ENCODE data around the gene PTPN11. TPM values are rescaled to one million over a fixed set of nuclear protein-coding genes. Genes with fewer than 3 reads are reported as not detected.

Gene PTPN11
- polyA plus RNA-seq, 1 experiment, result 137 TPM

DNA sequence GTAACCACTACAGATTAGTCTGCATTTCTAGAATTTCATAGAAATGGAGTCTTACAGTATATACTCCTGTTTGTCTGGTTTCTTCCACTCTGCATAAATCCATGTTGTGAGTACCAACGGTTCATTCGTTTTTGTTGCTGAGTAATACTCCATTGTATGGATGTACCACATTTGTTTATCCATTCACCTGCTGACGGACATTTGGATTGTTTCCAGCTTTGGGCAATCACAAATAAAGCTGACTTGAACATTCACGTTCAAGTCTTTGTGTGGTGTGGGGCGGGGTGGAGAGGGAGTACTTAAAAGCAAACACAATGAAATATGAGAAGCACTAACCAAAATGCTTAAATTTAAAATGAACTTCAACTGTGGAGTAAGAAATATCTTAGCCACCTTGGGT is 43.6 kb upstream of the PTPN11 start:
- Histone ChIP-seq H3K27ac (ENCODE audit: low read depth, low read length) (no peak overlapping the region), H3K9me3 (ENCODE audit: control insufficient read depth, insufficient read depth, low read length) (no peaks in the 10 kb centered on the region), H3K27me3 (ENCODE audit: control insufficient read depth, insufficient read depth, low read length) (no peaks in the 10 kb centered on the region), H3K4me3 (ENCODE audit: low read depth, low read length) (no peak overlapping the region)
- DNase-seq (ENCODE audit: low read depth, low spot score), result no peak
- POLR2A ChIA-PET, result no interaction called here
- TF ChIP-seq, protein P1, sequence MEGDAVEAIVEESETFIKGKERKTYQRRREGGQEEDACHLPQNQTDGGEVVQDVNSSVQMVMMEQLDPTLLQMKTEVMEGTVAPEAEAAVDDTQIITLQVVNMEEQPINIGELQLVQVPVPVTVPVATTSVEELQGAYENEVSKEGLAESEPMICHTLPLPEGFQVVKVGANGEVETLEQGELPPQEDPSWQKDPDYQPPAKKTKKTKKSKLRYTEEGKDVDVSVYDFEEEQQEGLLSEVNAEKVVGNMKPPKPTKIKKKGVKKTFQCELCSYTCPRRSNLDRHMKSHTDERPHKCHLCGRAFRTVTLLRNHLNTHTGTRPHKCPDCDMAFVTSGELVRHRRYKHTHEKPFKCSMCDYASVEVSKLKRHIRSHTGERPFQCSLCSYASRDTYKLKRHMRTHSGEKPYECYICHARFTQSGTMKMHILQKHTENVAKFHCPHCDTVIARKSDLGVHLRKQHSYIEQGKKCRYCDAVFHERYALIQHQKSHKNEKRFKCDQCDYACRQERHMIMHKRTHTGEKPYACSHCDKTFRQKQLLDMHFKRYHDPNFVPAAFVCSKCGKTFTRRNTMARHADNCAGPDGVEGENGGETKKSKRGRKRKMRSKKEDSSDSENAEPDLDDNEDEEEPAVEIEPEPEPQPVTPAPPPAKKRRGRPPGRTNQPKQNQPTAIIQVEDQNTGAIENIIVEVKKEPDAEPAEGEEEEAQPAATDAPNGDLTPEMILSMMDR (IDR thresholded peaks at IDR 0.05; ENCODE audit: low read depth, low read length), result no peak
- CTCF ChIA-PET, result interaction anchor here (0.6 kb wide), 1 partner anchor 430 kb away, joined by 5 read pairs; no protein-coding TSS in a partner anchor

DNA sequence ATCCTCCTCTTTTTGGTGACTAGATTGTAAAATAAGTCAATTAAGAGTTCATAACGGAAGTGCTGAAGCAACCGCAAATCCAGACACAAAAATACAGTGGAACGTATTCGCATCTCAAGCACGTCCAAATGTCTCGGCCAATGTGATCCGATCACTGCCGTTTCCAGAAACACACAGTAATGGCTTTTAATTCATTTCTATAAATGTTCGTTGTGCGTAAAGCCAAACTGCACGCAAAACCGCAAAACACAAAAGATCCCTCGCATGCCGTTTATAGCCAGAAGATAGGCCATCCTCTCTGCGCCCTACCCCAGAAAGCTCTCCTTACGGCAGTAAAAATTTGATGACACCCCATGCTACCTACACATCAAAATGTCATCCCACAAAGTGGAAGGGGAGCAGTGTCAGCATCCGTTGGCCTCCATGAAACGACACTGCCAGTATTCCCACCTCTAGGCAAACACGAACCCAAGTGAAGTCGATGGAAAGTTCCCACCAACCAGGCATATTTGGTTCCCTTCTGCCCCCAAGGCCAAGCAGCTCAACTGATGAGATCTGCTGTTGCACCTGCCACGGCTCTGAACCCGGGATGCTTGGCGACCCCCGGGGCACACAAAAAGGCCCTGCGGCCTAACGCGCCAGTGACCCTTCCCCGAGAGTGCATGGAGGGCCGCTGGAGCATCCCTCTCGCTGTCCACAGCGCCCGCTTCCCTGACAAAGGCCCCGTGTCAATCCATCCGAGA is 37.9 kb upstream of the PTPN11 start:
- TF ChIP-seq, protein P1 (IDR thresholded peaks at IDR 0.05; ENCODE audit: low read depth, low read length), result no peak
- Histone ChIP-seq H3K27ac (ENCODE audit: low read depth, low read length) (no peak overlapping the region), H3K27me3 (ENCODE audit: control insufficient read depth, insufficient read depth, low read length) (no peaks in the 10 kb centered on the region), H3K4me3 (ENCODE audit: low read depth, low read length) (peak overlapping the region; percentile 74), H3K9me3 (ENCODE audit: control insufficient read depth, insufficient read depth, low read length) (no peaks in the 10 kb centered on the region)
- no peak for DNase-seq (ENCODE audit: low read depth, low spot score)
- ChIA-PET CTCF (interaction anchor here (0.7 kb wide), 1 partner anchor 145 kb away, joined by 4 read pairs; no protein-coding TSS in a partner anchor), POLR2A (no interaction called here)

DNA sequence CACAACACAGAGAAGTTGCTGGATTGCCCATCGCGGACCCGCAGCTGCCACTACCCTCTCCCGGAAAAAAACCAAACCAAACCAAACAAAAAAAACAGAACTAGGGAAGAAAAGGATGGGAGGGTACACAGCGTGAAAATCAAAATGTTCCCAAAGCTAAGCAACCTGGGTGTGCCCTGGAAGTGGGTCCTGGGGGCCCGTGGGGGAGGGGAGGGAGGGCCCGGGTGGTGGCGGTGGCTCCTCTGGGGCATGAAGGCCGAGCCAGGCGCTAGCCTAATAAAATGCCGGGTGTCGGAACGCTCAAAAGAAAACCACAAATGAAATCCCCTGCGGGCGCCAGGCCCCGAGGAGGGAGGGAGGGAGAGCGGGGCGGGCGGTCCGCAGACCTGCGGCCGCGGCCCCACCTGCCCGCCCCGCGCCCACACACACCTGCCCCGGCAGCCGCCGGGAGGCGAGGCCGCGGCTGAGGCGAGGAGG is 37.3 kb upstream of the PTPN11 start:
- no peak for DNase-seq (ENCODE audit: low read depth, low spot score)
- H3K27me3 ChIP-seq (ENCODE audit: control insufficient read depth, insufficient read depth, low read length), result no peaks in the 10 kb centered on the region
- POLR2A ChIA-PET, result no interaction called here
- H3K27ac ChIP-seq (ENCODE audit: low read depth, low read length), result no peak overlapping the region
- TF ChIP-seq, protein P1 (IDR thresholded peaks at IDR 0.05; ENCODE audit: low read depth, low read length), result no peak
- H3K9me3 ChIP-seq (ENCODE audit: control insufficient read depth, insufficient read depth, low read length), result no peaks in the 10 kb centered on the region
- peak overlapping the region; percentile 74 for H3K4me3 ChIP-seq (ENCODE audit: low read depth, low read length)
- CTCF ChIA-PET, result interaction anchor here (0.7 kb wide), 1 partner anchor 145 kb away, joined by 4 read pairs; no protein-coding TSS in a partner anchor

DNA sequence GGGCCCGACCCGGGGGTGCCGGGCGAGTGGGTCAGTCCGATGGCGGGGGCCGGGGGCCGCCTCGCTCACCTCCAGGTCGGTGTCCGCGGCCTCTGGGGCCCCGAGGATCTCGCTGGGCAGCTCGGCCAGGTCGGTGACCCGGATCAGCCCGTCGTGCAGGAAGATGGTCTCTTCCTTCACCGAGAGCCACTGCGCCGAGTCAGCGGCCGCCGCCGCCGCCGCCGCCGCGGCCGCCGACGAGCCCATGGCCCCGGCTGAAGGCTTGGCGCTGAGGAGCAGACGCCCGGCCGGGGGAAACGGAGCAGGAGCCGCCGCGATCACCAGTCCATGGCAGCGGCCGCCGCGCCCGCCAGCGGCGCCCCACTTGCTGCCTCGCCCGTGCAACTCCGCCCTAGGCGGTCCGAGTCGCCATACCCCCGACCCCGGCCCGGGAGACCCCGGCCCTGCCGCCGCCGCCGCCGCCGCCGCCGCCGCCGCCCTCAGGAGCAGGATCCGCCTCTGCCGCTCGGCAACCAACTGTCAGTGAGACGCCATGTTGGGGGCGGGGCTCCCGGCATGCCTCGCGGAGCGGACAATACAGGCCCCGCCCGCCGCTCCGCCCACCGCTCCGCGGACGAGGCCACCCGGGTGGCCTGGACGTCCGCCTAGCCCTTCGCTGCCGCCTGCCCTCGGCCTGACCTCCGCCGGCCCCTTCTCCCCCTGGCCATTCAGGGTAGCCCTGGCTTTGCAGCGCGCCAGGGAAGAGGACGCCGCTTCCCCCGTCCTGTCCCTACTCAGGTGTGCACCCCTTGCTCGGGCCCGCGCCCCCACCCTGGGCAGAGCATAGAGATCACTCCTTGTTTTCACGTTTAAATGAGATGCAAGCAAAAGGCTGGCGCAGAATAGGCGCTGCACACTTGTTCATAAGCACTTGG is 36.6 kb upstream of the PTPN11 start, which contains the start of gene HECTD4:
TSS of gene HECTD4 (minus strand) at position 549 of the 914 bp plus-strand sequence. CDS start at position 246, 303 bp downstream.
- Histone ChIP-seq H3K9me3 (ENCODE audit: control insufficient read depth, insufficient read depth, low read length) (no peaks in the 10 kb centered on the region), H3K4me3 (ENCODE audit: low read depth, low read length) (peak within 1 kb of the TSS; percentile 74), H3K27me3 (ENCODE audit: control insufficient read depth, insufficient read depth, low read length) (no peaks in the 10 kb centered on the region), H3K27ac (ENCODE audit: low read depth, low read length) (peak within 1 kb of the TSS; percentile 57)
- DNase-seq (ENCODE audit: low read depth, low spot score), result peak; percentile 33
- POLR2A ChIA-PET, result no interaction called here
- TF ChIP-seq, protein P1 (IDR thresholded peaks at IDR 0.05; ENCODE audit: low read depth, low read length), result no peak
- CTCF ChIA-PET, result no interaction called here

All from AG04450 (cell line).